Posterior cingulate gyrus (tissue), 11 donors: ENCODE data around the gene INSRR.
A peak's percentile ranks its signal among the peaks of the same experiment; 100 is the strongest.

Source experiments
- DNase-seq, 10 donors: peaks; one replicate each; pipeline versions ENCODE4 v3.0.0 to v3.0.0-alpha.2; 2020 to 2021; ENCODE audit warnings: mixed read lengths in 3 of 10
- intact Hi-C: fragments of 100-400 bp; cut with DNase I; formaldehyde crosslinking; loops from one replicate; pipeline ENCODE4 v1.15.1; 2023

Gene INSRR

DNA sequence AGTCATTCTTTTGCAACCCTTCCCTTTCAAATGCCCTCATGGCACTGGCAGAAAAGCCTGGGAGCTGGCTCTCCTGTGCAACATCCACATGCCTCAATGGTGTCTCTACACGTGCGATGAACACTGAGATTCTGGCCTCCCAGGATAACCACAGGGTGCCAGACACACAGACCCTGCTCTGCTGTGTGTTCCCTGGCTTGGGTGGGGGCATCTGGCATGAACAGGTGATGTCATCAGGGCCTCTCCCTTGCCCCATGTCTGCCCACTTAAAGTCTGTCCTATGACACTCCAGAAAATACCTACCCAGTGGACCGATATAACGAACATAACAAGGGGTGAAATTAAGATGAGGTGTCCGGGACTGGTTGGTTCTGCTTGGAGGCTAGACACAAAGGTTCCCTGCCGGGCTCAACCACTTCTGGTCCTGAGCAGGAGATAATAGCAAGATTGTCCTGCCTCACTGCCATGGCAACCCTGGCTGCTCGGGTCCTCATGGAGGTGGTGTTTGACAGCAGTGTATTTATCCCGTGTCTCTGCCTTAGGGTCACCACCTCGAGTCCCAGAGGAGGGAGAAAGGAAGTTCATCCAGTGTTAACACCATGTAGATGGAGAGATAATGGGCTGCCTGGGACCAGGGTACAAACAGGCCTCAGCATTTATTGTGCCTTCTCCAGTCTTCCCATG lies 19.3 kb downstream of the INSRR start:
- peak in 1 of 10 donors; percentile 36 for DNase-seq
- intact Hi-C loops, result loop anchor here (2.0 to 10.0 kb wide), 2 partner anchors 21 to 55 kb away; partner anchors contain the start of genes NTRK1 and PEAR1

DNA sequence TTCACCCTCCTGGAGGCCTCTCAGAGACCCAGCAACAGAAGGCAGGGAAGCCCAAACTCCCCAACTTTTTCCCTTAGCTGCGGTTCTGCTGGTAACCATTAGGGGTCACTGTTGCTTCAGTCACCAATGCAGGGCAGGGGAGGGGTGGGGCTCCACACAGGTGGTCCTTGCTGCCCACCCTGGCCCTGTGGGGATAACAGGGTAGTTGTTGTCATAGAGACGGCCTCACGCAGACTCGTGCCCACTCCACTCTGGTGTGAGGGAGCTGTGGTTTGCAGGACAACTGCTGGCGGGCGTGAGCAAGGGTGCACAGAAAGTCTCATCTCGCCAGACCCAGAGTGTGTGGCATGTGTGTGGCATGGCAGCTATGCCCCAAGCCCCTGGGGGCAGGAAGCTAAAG lies 19.9 kb downstream of the INSRR start:
- DNase-seq, result peak in 2 of 10 donors; percentile 31 to 50

DNA sequence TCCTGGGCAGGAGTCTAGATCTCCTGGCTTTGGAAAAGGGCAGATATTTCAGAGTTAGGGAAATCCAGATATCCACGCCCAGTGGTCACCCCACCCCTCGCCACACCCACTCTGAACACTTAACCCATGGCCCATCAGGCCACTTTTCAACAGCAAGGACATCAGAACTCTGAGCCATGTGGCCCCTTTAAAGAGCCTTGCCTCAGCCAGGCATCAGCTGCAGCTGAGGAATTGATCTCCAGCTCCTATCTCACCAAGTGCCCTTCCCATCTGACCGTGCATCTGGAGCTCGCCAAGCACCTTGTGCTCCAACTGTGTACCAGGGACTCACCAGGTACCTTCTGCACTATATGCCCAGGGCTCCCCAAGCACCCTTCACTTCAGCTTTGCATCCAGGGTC lies 22.0 kb downstream of the INSRR start:
- peak in 1 of 10 donors; percentile 62 for DNase-seq
- intact Hi-C loops, result loop anchor here (10.0 kb wide), 1 partner anchor 58 kb away; the partner anchor contains the start of gene PEAR1

More for the DNA sequence above, 19.9 kb downstream of the INSRR start:
- intact Hi-C loops, result loop anchor here (2.0 to 10.0 kb wide), 2 partner anchors 22 to 56 kb away; partner anchors contain the start of genes NTRK1 and PEAR1

DNA sequence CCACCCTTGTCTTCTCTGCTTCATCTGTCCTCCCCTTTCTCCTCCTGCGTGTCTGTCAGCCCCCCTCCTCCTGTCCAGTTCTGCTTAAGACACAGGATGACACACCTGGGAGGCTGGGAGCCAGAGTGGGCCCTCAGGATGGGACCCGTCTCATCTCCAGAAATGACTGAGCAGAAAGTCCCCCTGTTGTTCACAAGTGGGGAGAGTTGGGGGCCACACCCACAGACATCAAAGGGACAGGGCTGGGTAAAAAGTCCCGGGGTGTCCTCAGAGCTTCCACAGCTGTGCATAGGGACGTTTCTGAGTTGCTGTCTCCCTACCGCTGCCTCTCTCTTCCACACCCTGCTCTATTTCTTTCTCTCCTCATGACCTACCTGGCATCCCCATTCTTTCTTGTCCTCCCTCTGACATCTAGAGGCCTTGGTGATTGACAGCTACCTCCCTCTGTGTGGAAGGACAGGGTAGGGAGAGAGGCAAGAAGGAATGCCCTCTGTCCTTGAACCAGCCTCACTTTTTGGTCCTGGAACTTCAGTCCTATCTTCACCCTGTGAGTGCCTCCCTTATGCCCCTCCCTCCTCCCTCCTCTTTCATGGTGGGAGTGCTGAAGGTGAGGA lies 22.8 kb downstream of the INSRR start:
- intact Hi-C loops, result loop anchor here (10.0 kb wide), 1 partner anchor 59 kb away; the partner anchor contains the start of gene PEAR1

DNA sequence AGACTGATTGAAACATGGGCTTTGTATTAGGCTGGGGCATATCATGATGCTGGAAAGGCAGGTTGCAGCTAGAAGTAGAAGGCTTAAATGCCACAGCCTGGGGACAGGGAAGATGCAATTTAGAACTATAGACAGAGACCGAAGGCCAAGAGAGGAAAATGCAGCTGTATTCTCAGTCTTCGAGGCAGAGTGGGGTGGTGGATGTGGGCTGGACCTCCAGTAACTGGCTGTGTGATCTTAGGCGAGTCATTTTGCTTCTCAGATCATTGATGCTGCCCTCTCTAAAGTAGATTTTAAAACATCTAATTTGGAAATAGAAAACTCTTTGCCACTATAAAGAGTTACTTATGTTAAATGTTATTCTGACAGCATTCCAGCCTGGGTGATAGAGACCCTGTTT lies 24.6 kb downstream of the INSRR start:
- peak in 1 of 10 donors; percentile 1 for DNase-seq
- intact Hi-C loops, result loop anchor here (10.0 kb wide), 1 partner anchor 60 kb away; the partner anchor contains the start of gene PEAR1

More for the DNA sequence above, 22.8 kb downstream of the INSRR start:
- DNase-seq, result peak in 1 of 10 donors; percentile 47

DNA sequence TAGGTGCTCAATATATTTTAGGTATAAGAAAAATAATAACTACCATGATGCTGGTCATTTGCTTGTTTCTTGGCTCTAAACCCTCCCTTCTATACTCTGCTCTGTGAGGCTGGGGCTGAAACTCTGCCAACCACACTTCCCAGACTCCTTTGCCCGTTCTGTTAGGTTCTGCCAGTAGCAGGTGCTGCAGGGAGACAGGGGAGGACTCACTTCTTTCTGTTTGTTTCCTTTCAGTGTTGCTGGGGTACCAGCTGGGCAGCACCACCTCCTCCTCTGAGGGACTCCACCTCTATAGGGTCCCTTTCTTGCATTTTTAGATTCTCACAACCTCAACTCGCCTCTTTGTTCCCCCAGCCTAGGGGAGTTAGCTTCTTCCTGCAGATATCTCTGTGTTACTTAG lies 25.3 kb downstream of the INSRR start:
- intact Hi-C loops, result loop anchor here (10.0 kb wide), 1 partner anchor 61 kb away; the partner anchor contains the start of gene PEAR1
- peak in 1 of 10 donors; percentile 30 for DNase-seq

DNA sequence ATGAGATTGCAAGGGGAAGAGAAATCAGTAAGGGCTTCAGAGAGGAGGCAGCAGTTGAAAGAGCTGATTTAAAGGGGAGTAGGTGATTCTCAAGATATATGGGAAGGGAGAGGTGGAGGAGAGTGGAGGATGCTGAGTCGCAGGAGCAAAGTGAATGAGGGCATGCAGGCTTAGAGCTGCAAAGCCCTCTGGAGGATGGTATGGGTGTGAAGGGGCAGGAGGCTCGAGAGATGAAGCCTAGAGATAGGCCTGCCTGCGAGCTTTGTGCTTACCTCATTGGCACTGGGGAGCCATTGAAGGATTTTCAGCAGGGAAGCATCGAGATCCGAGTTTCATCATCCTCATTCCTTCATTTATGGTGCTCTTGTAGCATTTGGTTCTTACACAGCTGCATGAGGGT lies 26.5 kb downstream of the INSRR start:
- DNase-seq, result peak in 1 of 10 donors; percentile 22
- intact Hi-C loops, result loop anchor here (10.0 kb wide), 1 partner anchor 62 kb away; the partner anchor contains the start of gene PEAR1

DNA sequence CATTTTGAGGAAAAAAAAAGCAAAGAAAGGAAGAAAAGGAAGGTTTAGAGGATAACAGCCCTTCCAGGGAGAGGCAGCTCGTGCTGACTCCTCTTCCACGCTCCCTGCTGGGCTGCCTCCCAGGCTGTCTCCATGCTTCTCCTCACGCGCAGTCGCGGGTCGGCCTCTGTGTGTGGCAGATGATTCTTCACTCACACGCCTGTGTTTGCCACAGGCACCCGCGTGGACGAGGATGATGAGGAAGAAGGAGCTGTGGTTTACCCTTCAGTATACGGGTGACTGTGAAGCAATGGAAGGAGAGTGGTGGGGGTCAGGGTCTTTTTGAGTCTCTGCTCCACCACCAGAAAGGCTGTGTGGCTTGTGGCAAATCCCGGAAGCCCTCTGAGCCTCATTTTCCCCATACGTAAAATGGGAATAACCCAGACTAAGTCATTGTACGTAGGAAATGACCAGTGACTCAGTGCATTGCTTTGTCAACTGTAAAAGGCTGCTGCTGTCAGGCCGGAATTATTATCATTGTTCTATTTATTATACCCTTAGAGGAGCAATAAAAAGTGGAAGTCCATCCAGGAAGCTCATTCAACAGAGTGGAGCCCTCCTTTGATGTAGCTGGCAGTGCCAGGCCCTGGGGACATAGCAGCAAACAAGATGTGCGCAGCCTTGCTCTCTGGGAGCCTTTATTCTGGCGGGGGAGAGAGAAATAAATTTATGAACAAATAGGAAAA lies 30.4 kb downstream of the INSRR start:
- intact Hi-C loops, result no loop called here
- peak in 2 of 10 donors; percentile 60 to 79 for DNase-seq

DNA sequence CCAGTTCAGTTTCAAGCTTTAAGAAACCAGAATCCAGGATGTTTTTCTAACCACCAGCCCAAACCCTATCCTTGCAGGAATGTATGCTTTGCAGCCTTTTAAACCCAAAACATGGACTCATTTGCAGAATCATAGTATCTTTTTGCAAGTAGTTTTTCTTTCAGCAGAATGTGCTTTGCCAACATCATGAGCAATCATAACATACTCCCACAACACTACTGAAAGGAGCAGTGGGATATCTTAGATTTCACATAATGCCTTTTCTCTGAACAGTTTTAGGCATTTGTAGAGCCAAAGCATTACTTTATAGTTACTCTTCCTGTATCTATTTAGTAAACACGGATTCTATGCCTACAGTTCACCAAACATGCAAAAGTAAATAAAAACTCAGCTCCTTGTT lies 32.3 kb downstream of the INSRR start:
- no peak for DNase-seq
- intact Hi-C loops, result no loop called here

DNA sequence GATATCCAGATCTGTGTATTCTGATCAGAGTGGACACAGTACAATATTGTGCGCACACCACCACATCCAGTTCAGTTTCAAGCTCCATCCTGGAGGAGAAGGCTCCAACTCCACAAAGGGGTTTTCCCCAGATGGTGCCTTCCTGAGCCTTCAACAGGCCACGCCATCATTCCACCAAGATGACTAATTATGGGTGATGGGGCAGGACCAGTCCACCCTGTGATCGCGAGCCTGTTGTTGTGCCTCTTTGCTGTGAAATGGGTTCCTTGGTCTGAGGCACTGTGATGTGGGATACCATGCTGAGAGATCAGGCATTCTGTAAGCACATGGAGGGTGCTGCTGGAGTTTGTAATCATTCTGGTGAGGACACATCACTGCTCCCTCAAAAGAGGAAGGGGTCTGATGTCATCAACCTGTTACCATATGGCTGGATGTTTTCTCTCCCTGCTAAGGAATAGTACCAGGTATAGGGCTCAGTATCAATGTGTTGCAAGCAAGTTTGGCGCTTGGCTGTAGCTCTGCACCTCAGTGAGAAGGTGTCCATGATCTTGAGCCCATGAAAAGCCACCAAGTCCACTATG lies 35.6 kb downstream of the INSRR start:
- DNase-seq, result peak in 2 of 10 donors; percentile 6 to 11
- intact Hi-C loops, result no loop called here

DNA sequence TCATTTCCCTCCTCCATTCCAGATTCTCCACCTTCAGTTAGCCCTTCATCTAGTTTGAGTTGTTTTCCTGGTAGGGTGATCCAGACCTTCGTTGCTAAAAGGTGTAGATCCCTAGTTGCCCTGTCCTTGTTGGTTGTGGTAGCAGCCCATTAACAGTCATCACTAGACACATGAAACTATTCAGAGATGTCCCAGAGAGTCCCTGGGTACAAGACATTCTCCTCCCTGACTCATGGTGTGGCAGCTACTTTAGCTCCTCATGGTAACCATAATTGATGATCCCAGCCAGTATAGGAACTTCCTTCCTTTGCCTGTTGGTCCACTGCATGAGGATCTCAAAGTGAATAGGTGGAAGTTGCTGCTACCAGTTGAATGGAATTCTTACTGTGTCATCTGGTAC lies 36.2 kb downstream of the INSRR start:
- DNase-seq, result no peak
- intact Hi-C loops, result no loop called here

DNA sequence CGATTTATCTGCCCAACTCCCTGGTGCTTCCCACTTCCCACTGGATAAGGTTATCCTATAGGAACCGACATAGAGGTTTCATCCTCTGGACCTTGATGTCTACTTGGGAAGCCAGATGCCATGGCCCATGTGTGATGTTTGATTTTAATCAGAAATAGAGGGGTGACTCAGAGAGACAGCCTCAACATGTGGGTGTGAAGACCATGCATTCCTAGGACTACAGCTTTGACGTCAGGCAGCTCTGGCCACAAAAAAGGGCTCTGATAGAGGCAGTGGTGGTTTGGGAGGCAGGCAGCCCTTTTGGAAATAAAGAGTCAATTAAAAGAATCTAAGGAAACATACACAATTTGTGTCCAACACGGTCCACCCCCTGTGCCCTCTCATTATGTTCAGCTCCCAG lies 37.1 kb downstream of the INSRR start:
- peak in 2 of 10 donors; percentile 5 to 9 for DNase-seq
- intact Hi-C loops, result no loop called here

DNA sequence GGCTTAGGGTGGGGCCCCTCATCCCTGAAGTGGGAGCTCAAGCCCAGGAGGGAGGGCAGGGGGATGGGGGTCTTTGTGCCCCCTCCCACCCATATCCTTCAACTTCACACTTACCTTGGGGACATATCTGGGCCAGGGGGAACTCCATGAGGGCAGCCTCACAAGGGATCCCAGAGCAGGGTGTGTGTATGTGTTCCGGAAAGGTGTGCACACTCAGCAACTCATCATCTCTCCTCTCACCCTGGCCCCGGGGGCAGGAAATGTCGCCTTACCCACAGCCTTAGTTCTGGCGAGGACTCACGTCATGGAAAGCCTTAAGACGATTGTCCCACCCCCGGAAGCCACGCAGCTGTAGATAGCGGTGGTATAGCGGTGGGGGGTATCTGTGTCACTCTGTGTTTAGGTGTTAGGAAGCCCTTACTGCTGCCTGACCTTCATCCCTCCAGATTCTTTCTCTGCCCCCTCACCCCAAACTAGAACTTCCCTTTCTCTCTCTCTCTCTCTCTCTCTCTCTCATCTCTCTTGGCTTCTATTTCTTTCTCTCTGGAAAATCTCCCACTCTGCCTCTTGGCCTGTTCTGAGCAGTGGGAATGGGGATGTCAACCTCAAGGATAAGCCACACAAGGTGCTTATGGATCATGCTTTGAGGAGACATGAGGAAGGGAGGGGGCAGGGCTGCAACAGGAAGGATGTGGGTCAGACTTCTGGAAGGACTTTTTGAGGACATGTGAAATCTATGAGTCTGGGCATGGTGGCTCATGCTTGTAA lies 42.2 kb downstream of the INSRR start, which contains the start of gene SH2D2A:
Gene SH2D2A (minus strand): TSS at position 288 of the 768 bp plus-strand sequence. CDS start 140 bp downstream, at position 148.
- intact Hi-C loops, result no loop called here
- peak in 2 of 10 donors; percentile 34 to 44 for DNase-seq

DNA sequence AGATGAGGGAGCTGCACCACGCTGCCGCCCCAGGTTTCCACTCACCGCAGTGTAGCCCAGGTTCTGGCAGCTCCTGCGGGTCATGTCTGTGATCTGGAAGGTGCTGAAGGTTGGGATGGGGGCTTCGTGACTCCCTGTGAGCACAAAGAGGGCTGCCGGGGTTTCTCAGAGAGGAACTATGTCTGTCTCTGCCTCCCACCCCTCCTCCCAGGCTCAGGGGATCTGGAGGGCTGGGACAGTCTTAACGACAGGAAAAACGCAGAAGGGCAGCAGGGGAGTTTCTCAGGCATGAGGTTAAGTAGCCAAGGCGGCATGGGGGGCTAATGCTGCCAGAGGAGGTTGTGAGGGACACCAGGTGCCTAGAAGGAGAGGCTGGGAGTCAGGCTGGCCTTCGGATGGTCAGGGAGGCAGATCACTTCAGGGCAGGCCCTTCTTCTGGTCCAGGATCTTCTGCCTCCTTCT lies 42.9 kb downstream of the INSRR start:
- intact Hi-C loops, result no loop called here
- peak in 2 of 10 donors; percentile 48 to 49 for DNase-seq

DNA sequence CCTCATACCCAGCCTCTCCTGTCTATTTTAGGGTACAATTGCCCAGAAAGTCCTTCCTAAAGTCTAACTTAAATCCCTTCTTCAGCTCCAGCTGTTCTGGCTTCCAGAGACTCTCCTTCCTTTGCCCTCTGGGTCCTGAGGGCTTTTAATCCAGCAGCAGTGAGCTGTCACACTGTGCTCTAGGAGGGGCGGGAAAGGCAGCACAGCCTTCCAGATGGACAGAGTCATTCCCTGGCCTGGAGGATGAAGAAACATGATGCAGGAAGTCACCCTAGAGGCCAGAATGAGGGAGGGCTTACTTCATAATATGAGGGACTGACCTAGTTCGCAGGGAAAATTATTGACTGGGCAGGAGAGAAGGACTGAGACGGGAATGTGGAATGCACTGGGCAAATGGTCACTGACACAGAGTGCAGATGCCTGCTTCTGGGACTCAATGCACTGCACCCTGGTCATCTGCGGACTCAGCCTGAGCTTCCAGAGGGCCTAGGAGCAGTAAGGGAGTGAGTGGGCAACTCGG lies 43.5 kb downstream of the INSRR start:
- intact Hi-C loops, result no loop called here
- DNase-seq, result peak in 2 of 10 donors; percentile 10 to 57

DNA sequence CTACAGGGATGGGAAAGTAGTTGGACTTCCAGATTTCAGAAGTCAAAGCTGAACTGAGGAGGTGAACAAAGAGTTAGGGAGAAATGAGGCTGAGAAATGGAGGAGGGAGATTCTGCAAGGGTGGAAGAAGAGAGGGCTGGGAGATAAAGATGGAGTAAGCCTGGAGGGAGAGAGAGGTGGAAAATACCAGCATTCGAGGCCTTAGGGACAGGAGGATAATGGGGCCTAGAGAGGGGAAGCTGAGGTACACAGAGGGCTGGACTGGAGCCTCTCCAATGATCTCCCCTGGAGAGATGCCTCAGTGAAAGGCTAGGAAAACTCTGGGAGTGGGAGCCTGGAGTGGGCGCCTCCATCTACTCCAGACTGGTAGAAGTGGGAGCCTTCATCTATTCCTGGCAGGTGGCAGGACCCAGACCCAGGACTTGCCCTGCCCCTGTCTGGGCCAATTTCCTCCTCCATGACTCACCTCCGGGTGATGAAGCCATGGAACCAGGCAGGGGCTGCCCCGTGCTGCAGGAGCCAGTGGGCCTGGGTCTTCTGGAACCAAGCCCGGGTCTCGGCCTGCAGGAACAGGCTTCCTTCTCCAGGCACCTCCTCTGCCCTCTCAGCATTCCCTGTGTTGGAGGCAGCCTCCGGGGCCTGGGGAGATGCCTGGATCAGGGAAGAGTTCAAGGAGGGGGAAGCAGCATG lies 44.2 kb downstream of the INSRR start:
- DNase-seq, result peak in 2 of 10 donors; percentile 45 to 66
- intact Hi-C loops, result no loop called here

DNA sequence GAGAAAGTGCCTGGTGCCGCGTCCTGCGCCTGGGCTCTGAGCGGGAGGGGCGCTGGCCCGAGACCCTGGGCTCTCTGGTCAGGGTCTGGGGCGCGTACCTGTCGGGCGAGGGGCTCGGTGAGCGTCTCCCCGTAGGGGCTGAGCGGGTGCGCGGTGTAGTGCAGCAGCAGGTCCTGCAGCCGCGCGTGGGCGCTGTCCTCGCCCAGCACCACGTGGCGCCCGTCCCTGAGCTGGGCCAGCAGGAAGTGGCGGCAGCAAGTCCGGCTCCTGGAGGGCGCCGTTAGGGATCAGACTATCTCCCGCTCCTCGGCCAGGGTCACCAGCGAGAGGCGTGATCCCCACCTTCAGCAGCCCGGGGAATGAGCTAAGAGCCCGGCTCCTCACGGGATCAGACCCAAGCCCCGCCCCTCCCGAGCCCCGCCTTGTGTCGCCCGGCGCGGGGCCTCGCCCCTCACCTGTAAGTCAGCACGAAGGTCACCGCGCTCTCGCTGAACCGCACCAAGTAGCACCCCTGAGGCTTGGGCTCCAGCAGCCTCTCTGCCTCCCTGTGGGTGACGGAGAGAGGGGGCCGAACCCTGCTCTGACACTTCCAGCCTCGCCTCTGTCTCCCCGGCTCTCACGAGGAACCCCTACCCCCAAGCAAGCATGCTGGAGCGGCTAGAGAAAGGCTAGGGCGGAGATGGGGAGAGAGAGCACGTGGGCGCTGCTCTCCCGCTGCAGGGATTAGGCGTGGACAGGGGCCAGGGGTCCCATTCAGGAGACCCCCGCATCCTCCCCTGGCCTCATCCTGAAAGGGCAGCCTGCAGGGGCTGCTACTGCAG lies 45.0 kb downstream of the INSRR start:
- peak in 9 of 10 donors; percentile 46 to 95 (median 62) for DNase-seq
- intact Hi-C loops, result no loop called here

DNA sequence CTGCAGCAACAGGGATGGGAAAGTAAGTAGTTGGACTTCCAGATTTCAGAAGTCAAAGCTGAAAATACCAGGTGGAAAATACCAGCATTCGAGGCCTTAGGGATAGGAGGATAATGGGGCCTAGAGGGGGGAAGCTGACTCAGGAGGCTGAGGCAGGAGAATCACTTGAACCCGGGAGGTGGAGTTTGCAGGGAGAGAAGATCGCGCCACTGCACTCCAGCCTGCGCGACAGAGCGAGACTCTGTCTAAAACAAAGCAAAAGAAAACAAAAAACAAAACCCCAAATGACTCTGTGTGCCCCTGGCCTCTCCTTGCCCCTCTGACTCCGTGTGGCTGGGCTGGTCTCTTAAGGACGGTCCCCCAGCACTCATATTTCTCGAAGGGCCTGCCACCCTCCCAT lies 45.6 kb downstream of the INSRR start:
- intact Hi-C loops, result no loop called here
- DNase-seq, result no peak
